Colon (tissue), 2 donors: ENCODE data around the gene SELENOF.
A peak's percentile ranks its signal among the peaks of the same experiment; 100 is the strongest.

ENCODE experiments used
- FAIRE-seq: peaks from 2 replicates; lab custom pipeline; 2012; peaks lifted over from hg19 to GRCh38; lab: Jason Lieb, UNC
- donor health status: control.
- donor health status: control.

The SELENOF gene

GRCh38 chr1:86913896-86914600 lies at the start of gene SELENOF:
TSS of gene SELENOF (minus strand) at chr1:86914126. CDS start at chr1:86914111, 15 bp downstream.
- FAIRE-seq, result peak; percentile 93

GRCh38 chr1:86960548-86960947 lies 46.6 kb upstream of the SELENOF start:
- FAIRE-seq, result no peak

DNA sequence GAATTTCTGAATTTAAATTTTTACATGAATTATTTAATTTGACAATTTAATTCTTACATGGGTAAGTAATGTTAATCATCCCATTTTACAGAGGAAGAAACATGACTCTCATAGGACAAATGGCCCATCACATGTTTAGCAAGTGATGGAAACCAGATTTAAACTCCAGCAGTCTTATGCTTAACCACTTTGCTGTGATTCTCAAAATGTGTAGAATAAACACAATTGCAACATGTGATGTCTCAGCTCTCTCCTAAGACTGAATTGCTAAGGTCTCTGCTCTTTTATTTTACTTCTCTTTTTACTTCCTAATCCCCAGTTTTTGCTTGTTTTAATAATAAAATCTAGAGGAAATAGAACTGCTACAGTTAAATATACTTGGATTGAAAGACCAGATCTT lies 43.3 kb upstream of the SELENOF start:
- no peak for FAIRE-seq

DNA sequence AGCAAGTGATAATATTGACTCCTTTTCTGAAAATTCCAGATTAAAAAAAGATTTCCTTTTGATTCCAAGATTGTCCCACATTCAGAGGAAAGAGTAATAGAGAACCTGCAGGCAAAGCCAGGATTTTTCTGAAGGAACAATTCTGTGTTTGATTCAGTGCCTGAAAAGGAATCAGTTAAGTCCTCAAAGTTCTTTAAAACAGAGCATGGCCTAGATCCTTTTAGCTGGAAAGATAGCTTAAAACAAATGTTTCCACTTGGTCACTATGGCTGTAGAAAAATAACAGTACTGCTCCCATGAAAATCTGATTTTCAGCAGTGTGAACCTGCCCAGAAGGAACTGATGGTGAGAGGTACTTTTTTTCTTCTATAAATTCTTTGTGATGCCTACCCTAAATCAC lies 42.3 kb upstream of the SELENOF start:
- FAIRE-seq, result no peak

- FAIRE-seq, result no peak
These were observed 41.8 kb upstream of the SELENOF start for GRCh38 chr1:86955678-86956077.

DNA sequence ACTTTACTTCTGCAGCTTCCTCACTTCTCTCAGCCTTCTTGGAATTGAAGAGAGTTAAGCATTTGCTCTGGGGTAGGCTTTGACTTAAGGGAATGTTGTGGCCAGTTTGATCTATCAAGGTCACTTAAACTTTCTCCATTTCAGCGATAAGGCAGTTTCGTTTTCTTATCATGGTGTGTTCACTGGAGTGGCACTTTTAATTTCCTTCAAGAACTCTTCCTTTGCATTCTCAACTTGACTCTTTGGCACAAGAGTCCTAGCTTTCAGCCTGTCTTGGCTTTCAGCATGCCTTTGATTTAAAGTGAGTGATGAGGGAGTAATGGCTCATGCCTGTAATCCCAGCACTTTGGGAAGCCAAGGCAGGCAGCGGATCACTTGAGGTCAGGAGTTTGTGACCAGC lies 39.2 kb upstream of the SELENOF start:
- FAIRE-seq, result no peak

DNA sequence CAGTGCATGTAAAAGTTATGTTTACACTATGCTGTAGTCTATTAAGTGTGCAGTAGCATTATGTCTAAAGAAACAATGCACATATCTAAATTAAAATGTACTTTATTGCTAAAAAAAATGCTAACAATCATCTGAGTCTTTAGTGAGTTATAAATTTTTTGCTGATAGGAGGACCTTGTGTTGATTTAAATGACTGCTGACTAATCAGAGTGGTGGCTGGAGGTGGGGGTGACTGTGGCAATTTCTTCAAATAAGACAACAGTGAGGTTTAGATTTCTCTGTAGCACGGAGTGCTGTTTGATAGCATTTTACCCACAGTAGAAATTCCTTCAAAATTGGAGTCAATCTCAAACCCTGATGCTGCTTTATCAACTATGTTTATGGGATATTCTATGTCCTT lies 37.5 kb upstream of the SELENOF start:
- no peak for FAIRE-seq

DNA sequence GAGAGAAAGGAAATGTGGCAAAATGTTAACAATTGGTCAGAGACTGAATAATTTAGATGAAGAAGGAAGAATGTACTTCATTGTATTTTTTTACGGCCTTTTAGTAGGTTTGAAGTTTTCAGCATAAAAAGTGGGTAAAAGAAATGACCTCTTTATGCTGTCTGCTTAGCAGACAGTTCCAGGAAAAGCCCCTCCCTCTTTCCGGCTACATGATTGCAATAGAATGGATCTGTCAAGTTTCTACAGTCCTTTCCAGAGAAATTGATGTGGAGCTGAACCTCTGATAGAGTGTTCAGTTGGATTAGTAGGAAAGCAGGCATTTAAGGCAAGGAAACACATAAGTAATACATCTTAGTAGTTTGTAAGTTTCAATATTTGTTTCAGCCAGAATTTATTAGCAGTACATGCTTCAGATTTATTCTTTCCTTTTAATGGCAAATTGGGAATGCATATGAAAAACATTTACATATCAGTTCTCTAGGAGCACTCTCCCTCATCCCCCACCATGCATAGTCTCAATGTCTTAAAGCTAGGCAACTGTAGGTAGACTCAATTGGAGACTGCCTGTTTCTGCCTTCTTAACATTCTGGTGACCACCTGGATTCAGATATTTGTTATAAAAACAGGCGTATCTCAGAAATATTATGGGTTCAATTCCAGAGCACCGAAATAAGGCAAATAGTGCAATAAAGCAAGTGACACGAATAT lies 36.9 kb upstream of the SELENOF start:
- FAIRE-seq, result no peak

DNA sequence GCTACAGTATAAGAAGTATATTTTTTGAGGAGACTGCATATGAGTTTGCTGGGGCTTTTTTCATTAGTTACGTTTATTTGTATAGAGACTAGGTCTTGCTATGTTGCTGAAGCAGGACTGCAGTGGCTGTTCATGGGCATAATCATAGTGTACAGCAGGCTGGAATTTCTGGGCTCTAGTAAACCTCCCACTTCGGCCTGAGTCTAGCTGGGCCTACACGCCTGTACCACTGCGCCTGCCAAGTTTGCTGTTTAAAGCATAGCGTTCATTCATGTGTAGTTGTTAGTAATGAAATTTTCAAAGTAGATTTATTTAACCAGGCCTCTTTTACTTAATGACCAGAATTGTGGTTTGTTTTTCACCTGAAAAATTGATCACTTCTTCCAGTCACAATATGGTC lies 34.3 kb upstream of the SELENOF start:
- FAIRE-seq, result no peak

- no peak for FAIRE-seq
These were observed 28.8 kb upstream of the SELENOF start for GRCh38 chr1:86942743-86943142.

GRCh38 chr1:86942042-86942441 lies 28.1 kb upstream of the SELENOF start:
- no peak for FAIRE-seq

- FAIRE-seq, result no peak
These were observed 26.7 kb upstream of the SELENOF start for GRCh38 chr1:86940599-86940998.

- no peak for FAIRE-seq
These were observed 25.5 kb upstream of the SELENOF start for GRCh38 chr1:86939406-86939805.

DNA sequence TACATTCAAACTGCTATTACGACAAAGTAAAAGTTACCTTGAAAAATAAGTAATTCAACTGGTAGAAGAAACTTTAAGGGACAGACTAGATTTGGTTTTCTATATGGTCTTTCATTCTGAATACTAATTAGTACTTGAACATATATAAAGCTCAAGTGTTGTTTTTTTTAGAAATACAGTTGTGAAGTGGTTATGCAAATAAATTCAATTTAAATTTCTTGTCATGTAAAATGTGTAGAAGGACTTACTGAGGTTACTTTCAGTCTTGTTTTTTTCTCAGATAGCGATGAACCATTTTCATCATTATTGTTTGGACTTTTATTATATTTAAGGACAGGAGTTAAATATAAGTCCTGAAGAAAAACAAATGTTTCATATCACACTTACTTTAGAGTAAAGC lies 24.9 kb upstream of the SELENOF start:
- FAIRE-seq, result peak; percentile 57

DNA sequence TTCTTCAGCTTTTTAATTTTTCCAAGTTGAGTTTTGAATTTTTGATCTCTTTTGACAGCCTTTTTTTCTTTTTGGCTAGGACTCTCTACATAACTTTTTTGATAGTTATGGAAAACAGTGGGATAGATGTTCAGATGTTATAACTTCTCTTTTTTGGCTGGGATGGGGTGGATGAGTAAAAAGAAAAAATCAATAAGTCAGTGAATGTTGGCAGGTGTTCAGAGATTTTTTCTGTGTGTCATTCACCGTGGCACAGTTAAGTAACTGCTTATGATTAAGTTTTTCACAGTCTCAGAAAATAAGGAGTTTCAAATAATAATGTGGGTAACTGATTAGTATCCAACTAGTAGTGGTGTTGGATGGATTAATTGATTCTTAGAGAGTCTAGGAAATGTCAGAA lies 24.5 kb upstream of the SELENOF start:
- no peak for FAIRE-seq

- no peak for FAIRE-seq
These were observed 19.8 kb upstream of the SELENOF start for GRCh38 chr1:86933562-86934377.

DNA sequence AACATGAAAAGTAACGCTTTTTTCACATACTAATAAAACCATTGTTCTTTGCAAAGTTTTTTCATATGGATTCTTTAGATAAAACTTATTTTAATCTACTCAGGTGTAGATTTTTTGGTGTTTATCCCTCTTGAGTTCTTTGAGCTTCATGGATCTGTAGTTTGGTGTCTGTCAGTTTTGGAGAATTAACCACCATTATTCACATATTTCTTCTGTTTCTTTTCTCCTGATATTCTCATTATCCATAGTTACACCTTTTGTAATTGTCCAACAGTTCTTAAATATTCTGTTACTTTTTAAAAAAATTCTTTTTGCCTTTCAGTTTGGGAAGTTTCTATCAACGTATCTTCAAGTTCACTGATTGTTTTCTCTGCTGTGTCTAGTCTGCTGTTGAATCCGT lies 19.1 kb upstream of the SELENOF start:
- no peak for FAIRE-seq

- FAIRE-seq, result no peak
These were observed 14.9 kb upstream of the SELENOF start for GRCh38 chr1:86928819-86929218.

DNA sequence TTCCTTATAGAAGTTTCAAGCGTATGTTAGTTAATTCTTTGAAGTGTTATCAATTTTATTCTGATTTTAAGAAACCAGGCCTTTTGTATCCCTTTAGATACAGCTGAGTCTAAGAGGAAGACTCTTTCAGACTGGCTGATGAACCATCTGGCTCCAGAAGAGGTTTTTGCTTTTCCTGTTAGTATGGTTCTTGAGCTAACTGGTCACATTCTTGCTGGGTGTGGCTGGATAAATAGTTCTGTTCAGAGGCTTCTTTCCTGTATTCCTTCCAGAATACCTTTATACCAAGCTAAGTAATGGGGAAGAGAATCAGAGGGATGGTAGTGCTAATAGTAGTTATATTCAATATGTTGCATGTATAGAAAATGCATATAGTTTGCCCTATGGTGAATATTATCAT lies 13.0 kb upstream of the SELENOF start:
- no peak for FAIRE-seq

GRCh38 chr1:86925742-86926141 lies 11.8 kb upstream of the SELENOF start:
- FAIRE-seq, result no peak

DNA sequence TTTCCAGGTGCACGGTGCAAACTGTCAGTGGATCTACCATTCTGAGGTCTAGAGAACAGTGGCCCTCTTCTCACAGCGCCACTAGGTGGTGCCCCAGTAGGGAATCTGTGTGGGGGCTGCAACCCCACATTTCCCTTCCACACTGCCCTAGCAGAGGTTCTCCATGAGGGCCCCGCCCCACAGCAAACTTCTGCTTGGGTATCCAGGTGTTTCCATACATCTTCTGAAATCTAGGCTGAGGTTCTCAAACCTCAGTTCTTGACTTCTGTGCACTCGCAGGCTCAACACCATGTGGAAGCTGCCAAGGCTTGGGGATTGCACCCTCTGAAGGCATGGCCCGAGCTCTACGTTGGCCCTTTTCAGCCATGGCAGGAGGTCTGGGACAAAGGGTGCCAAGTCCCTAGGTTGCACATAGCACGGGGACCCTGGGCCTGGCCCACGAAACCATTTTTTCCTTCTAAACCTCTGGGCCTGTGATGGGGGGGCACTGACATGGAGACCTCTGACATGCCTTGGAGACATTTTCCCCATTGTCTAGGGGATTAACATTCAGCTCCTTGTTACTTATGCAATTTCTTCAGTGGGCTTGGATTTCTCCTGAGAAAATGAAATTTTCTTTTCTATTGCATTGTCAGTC lies 10.5 kb upstream of the SELENOF start:
- FAIRE-seq, result no peak

- no peak for FAIRE-seq
These were observed 8.5 kb upstream of the SELENOF start for GRCh38 chr1:86922445-86922844.

DNA sequence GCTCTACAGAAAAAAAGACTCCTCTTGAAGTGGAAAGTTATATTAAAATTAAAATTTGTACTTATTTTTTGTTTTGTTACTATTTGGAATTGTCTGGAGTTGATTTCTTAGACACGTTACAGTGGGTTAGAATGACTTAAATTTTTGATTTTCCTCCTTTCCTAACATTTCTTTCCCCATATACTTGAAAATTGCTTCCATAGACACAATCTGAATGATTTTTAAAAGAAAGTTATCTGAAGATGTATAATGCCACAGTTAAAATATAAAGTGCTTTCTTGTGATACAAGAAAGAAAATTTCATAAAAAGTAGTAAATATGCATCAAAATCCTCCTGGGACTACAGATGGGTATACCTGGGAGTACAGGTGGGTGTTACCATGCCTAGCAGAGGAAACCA lies 2.8 kb upstream of the SELENOF start:
- FAIRE-seq, result no peak
